Prostate gland (tissue), 2 donors: Measurements from ENCODE around the gene PCDHB14.
"Not testable (repeated sequence)": the region's sequence is repeated elsewhere in the genome, so short reads cannot be mapped to it uniquely, and the experiment has no call there.

Experiments used
- POLR2A ChIP-seq: fragments of 450-650 bp; IDR thresholded peaks from one replicate; pipeline ENCODE4 v1.6.1; 2016; ENCODE audit warnings: antibody characterized with exemption, mild to moderate bottlenecking
- POLR2AphosphoS5 ChIP-seq: sonication (generic); formaldehyde crosslinking; IDR thresholded peaks from one replicate; pipeline ENCODE4 v1.6.1; 2017; ENCODE audit warnings: antibody characterized with exemption
- TF ChIP-seq, protein P1 (sequence below), 4 experiments: fragments of 200-600 bp in 2 of 4; fragments of 450-650 bp in 2 of 4; sonication (generic) in 2 of 4; IDR thresholded peaks; 1 replicate in 3 of 4; 2 replicates in 1 of 4; pipeline ENCODE4 v1.5.1; 2016 to 2019; ENCODE audit warnings: antibody characterized with exemption in 4 of 4, mild to moderate bottlenecking in 2 of 4, moderate library complexity in 2 of 4

DNA sequence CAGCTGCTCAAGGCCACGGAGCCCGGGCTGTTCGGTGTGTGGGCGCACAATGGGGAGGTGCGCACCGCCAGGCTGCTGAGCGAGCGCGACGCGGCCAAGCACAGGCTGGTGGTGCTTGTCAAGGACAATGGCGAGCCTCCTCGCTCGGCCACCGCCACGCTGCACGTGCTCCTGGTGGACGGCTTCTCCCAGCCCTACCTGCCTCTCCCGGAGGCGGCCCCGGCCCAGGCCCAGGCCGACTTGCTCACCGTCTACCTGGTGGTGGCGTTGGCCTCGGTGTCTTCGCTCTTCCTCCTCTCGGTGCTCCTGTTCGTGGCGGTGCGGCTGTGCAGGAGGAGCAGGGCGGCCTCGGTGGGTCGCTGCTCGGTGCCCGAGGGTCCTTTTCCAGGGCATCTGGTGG lies 34.0 kb upstream of the PCDHB14 start:
- TF ChIP-seq, protein P1, sequence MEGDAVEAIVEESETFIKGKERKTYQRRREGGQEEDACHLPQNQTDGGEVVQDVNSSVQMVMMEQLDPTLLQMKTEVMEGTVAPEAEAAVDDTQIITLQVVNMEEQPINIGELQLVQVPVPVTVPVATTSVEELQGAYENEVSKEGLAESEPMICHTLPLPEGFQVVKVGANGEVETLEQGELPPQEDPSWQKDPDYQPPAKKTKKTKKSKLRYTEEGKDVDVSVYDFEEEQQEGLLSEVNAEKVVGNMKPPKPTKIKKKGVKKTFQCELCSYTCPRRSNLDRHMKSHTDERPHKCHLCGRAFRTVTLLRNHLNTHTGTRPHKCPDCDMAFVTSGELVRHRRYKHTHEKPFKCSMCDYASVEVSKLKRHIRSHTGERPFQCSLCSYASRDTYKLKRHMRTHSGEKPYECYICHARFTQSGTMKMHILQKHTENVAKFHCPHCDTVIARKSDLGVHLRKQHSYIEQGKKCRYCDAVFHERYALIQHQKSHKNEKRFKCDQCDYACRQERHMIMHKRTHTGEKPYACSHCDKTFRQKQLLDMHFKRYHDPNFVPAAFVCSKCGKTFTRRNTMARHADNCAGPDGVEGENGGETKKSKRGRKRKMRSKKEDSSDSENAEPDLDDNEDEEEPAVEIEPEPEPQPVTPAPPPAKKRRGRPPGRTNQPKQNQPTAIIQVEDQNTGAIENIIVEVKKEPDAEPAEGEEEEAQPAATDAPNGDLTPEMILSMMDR (IDR thresholded peaks at IDR 0.05) = not testable (repeated sequence)
- TF ChIP-seq POLR2AphosphoS5, POLR2A: not testable (repeated sequence)
